HG02678 (cell line): ENCODE data around the gene DUS2.
"Not testable (repeated sequence)": the region's sequence is repeated elsewhere in the genome, so short reads cannot be mapped to it uniquely, and the experiment has no call there.

Source experiments
- ATAC-seq: cut with Tn5 transposase; IDR thresholded peaks from one replicate; pipeline ENCODE4 v1.9.1; 2021; ENCODE audit warnings: mild to moderate bottlenecking, moderate library complexity; ENCODE audit not compliant: unreplicated experiment

Gene DUS2

DNA sequence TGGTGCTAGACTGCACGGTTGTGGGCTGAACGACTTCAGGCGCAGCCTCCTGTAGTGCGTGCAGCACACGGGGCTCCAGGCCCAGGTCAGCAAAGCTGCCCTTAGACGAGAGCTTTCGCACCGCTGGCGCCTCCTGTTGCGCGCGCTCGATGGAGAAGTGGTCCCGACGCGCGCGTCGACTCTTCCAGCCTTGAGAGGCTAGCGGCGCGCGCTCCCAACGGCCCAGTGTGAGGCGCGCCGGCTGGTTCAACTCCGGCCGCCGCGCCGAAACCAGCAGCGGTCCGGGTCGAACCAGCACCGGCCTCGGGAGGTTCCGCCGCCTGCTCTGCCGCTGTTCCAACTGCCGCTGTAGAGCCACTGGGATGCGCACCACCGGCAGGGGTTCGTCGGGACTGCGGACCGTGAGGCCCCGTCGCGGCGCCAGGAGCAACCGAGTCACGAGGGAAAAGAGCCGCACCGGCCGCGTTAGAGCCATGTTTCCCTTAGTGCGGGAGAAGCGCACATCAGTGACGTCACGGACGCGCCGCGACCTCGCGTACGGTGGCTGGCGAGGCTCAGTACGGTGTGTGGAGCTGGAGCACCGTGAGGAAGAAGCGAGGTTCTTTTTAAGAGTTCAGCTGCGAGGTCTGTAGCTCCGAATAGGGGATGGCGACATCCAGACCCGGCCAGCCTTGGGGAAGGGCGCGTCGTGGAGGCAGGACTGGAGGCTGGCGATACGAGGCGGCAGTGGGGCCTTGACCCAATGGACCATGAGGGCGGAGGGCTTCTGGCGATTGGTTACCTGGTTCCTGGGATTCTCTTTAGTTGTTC, at the start of gene DUS2, which contains the start of gene DDX28:
Gene DUS2 (plus strand): TSS at position 557 of the 810 bp plus-strand sequence. CDS start 14,740 bp downstream, outside the sequence.
Gene DDX28 (minus strand): TSS at position 505 of the 810 bp plus-strand sequence. CDS start 30 bp downstream, at position 475.
- peak; percentile 88 for ATAC-seq

DNA sequence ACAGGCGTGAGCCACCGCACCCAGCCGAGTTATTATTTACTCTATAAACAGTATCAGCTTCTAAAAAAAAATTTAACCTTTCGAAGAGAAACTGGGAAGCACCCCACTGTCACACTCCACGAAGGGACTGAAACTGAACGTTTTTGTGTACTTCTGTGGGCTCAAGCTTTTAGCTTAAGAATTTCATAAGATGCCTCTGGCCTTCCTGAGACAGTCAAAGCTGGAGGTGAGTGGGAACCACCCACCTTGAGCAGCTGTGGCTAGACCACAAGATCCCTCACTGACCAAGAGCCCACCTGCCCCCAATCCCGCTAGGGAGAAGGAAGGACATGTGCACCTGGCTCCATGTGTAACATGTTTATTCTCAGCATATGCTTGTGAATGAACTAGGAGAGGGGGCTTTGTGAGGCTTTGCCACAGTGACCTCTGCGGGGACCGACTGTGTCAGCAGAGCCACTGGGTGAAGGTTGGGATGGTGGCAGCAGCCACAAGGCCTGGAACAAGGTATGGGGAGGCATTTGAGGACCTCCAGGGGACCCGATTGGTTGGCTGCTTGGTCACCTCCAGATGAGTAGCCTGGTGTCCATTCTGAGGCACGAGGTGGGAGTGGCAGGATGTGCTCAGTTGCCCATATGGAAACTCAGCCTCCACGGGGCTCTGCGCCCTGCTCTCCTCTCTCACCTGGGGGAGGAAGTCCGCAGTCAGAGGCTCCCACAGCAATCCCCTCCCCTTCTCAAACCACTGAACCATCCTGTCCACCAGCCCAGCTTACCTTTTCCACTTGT, 47.6 kb upstream of the DUS2 start:
- ATAC-seq, result no peak

DNA sequence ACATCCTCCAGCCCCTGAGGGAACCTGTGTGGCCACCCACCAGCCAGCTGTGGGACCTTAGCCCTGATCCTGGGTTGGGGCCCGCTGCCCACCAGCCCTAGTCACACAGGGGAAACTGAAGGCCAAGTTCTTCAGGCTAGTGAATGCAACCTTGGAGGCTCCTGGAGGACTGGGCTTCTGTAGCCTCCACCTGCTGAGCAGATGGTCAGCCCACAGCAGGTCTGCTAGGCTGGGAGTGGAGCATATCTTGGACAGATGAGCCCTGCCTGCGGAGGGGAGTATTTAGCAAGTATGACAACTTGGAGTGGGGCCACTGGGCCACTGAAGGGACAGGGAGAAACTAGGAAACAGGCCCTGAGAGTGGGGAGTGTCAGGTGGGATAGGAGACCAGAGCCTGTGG, 46.9 kb upstream of the DUS2 start:
- ATAC-seq, result no peak

DNA sequence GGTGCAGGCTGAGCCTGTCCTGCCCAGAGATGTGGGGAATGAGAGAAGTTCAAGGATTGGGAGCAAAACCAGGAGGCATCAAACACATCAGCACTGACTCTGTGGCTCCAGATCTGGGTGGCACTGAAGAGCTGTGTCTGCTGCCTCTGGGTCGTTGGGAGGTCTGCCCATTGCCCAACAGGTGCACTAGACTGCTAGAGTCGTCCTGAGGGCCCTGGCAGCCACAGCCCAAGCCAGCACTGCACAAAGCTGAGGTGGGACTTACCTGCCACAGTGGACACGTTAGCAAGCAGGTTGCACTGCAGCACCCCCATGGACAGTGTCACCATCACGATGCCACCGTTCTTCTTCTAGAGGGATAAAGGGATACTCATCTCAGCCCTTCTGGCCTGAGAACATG, 46.1 kb upstream of the DUS2 start:
- no peak for ATAC-seq

DNA sequence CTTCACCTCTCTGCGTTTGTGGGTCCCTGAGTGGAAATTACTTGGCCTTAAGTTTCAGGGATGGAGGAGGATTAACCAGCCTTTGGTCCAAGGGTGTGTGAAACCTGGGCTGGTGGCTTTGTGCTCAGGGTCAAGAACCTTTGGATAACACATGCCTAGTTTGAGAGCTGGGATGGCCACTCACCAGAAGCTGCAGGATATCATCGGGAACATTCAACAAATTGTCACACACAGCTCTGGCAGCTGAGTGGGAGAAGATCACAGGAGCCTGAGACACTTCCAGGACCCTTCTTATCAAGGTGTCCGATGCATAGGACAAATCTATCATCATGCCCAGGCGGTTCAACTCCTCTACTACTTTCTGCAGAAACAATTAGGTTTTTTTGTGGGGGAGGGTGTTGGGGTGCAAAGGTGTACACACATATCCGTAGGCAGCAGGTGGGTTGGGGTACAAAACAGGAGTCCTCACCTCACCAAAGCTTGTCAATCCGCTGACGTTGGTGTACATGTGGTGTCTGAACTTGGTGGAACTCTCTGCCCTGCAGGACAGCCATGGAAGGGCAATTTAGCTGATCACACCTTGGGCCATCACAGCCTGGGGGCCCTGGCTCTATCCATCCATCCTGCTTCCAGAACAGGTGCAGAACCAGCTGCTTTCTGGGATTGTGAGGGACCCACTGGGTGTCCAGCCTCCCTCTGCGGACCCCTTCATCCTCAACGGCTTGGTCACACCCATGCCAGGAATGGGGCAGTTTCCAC, 45.4 kb upstream of the DUS2 start:
- ATAC-seq, result no peak

DNA sequence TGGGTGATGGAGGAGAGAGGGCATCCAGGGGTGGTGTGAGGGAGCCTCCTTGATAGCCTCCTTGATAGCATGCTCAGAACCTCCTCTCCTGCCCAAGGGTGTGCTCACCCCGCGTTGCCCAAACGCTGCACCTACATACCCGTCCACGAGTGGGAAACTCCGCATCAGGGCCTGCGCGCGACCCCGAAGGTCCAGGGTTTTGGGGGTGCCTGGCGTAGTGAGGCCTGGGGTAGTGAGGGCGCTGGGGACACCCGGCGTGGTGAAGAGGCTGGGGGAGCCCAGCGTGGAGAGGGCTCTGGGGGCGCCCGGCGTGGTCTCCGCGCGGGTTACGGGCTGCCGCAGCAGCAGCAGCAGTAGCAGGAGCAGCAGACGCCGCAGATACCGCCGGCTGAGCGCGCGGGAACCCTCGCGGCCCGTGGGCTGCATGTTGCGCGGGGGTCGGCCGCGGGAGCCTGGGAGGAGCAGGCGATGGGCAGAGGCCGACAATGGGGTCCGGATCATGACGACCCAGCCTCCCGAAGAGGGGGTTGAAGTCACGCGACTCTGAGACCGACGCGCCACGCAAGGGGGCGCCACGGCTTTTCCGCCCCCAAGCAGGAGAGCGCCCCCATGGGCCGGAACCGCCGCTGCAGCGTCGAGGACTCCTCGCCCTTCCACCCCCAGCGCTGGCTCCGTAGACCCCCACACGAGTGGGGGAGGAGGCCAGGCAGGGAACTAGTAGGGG, 43.0 kb upstream of the DUS2 start, which contains the start of gene DPEP3:
Gene DPEP3 (minus strand): TSS at position 545 of the 724 bp plus-strand sequence. CDS start 119 bp downstream, at position 426.
- ATAC-seq, result no peak

DNA sequence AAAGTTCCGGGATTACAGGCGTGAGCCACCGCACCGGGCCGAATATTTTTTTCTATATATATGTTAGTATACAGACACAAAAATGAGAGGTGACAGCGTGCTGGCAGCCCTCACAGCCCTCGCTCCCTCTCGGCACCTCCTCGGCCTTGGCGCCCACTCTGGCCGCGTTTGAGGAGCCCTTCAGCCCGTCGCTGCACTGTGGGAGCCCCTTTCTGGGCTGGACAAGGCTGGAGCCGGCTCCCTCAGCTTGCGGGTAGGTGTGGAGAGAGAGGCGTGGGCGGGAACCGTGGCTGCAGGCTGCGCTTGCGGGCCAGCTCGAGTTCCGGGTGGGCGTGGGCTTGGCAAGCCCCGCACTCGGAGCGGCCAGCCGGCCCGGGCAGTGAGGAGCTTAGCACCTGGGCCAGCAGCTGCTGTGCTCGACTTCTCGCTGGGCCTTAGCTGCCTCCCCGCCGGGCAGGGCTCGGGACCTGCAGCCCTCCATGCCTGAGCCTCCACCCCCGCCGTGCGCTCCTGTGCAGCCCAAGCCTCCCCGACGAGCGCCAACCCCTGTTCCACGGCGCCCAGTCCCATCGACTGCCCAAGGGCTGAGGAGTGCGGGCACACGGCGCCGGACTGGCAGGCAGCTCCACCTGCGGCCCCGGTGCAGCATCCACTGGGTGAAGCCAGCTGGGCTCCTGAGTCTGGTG, 40.9 kb upstream of the DUS2 start:
- no peak for ATAC-seq

DNA sequence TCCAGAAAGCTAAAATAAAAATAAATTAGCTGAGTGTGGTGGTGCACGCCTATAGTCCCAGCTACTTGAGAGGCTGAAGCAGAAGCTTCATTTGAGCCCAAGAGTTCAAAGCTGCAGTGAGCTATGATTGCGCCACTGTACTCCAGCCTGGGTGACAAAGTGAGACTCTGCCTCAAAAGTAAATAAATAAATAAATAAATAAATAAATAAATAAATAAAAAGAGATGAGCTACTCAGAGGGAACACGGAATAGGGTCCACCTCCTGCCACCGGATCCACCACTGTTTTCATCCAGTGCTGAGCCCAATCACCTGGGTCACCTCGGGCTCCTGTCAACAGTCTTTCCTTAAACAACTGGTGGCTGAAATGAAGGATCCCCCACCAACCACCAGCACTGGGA, 36.1 kb upstream of the DUS2 start:
- no peak for ATAC-seq

- ATAC-seq, result no peak
These were observed 35.5 kb upstream of the DUS2 start for GRCh38 chr16:67987460-67988160.

DNA sequence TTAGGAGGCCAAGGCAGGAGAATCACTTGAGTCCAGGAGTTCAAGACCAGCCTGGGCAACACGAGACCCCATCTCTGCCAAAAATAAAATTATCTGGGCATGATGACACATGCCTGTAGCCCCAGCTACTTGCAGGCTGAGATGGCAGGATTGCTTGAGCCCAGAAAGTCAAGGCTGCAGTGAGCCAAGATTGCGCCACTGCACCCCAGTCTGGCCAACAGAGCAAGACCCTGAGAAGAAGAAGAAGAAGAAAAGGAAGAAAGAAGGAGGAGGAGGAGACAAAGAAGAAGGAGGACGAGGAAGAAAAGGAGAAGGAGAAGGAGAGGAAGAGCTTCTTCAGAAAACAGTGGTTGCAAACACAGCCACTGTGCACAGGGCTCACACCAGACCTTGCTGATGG, 34.4 kb upstream of the DUS2 start:
- ATAC-seq, result no peak

DNA sequence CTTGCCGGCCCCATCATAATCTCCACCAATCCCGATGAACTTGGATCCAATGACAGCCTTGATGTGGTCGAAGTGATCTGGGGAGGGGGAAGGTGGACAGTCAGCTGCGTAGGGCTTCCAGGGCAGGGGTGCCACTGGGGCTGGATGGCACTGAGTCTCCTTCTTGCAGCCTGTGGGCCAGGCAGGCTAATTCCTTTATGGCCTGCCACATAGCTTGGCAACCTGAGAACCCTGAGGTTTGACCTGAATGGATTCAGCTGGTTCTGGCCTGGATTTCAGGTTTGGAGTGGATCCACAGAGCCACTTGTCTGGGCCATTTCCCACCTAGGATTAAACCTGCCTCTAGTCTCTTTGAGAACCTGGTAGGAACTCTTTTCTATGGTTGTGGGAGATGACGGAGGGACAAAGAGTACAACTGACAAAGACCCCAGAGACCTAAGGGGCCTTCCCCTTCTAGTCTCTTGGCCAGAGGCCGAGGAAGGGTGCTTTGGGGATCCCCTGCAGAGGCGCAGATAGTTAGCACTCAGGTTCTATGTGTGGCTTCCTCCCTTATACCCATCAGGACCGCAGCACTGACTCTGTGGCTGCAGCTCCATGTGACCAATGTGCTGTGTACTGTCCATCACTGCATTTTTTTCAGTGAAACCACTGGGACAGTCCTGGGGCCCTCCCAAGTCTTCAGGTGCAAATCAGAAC, 33.6 kb upstream of the DUS2 start:
- ATAC-seq, result no peak

GRCh38 chr16:67990018-67990386, 33.1 kb upstream of the DUS2 start:
- ATAC-seq, result no peak

DNA sequence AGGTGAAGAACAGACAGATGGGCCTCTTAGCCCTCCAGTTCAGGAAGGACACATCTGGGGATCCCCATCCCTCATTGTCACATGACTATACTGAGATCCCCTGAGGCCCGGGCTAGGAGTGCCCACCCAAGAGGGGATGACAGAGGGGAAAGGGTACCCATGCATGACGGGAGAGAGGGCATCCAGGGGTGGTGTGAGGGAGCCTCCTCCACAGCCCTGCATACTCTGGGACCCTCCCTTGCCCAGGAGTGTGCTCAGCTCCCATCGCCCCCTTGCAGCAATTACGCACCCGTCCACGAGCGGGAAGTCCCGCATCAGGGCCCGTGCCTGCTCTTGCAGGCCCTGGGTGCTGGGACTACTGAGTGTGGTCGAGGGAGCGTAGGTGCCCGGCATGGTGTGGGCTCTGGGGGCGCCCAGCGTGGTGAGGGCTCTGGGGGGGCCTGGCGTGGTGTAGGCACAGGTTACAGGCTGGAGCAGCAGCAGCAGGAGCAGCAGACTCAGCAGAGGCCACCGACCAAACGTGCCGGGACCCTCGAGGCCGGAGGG, 30.4 kb upstream of the DUS2 start:
- no peak for ATAC-seq

DNA sequence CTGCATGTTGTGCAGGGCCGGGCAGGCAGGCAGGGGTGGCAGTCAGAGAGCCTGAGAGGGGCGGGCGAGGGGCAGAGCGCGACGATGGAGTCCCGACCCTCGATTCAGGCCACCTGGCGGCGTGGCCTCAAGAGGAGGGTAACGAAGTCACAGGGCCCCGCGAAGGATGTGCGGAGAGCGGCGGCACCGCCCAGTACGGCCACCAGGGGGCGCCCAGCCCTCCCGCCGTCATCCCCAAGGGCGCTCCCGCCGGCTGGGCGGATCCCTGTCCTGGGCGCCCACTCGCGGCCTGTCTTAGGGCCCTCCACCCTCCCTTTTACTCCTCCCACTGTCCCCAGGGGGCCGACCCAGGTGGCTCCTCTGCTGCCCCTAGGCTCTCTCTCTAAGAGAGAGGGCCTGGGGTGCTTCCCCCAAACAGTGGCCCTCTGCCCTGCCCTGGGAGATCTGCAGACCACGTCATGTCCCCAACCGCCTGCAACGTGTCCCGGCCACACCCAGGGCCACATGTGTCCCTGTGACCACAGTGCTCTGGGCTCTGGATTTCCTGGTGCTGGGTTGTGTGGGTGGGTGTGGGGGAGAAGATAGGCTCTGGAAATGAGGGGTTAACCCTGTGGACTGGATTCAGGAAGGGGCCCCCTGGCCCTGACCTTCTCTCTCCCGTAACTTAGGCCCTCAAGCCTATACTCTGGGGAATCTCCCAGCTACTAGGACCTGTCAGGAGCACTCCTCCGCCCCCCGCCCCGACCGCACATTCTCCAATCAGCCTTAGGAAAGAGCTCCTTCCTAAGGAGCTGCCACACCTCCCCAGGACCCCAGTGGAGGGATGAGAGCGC, 29.7 kb upstream of the DUS2 start:
- ATAC-seq, result peak; percentile 73

GRCh38 chr16:67994040-67994408, 29.1 kb upstream of the DUS2 start:
- not testable (repeated sequence) for ATAC-seq

GRCh38 chr16:67995423-67995822, 27.7 kb upstream of the DUS2 start:
- ATAC-seq, result no peak

GRCh38 chr16:67996666-67997065, 26.4 kb upstream of the DUS2 start:
- ATAC-seq, result no peak
